Fibroblast of lung (primary cell): ENCODE measurements around the gene POP5.

Experiments used
- EZH2 ChIP-seq: IDR thresholded peaks from 2 replicates; pipeline ENCODE4 v1.5.1; 2012; ENCODE audit warnings: low read length, control low read depth, mild to moderate bottlenecking; ENCODE audit errors: missing control alignments
- TF ChIP-seq, protein P1 (sequence below), 2 donors: IDR thresholded peaks in 1 of 2; conservative IDR thresholded peaks in 1 of 2; 1 replicate in 1 of 2; 2 replicates in 1 of 2; pipeline ENCODE4 v1.5.1; 2011 to 2012; ENCODE audit warnings: low read length in 2 of 2, control low read depth in 1 of 2, inconsistent platforms in 1 of 2, low read depth in 1 of 2, mild to moderate bottlenecking in 1 of 2

DNA sequence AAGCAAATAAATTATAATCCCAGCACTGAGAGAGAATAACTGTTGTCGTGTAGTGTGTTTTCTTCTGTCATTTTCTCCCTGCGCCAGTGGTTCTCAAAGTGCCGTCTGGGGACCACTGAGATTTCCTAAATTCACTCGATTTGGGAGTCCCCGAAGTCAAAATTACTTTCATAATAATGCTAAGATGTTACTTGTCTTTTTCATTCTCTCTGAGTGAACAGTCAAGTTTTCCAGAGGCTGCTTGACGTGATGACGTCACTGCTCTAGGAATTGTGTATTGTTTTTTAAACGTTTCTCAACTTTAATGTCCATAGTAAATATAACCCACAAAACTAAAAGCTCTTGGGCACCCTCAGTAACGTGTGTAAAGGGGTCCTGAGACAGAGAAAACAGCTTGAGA lies 796 bp upstream of the POP5 start:
- TF ChIP-seq, protein P1, sequence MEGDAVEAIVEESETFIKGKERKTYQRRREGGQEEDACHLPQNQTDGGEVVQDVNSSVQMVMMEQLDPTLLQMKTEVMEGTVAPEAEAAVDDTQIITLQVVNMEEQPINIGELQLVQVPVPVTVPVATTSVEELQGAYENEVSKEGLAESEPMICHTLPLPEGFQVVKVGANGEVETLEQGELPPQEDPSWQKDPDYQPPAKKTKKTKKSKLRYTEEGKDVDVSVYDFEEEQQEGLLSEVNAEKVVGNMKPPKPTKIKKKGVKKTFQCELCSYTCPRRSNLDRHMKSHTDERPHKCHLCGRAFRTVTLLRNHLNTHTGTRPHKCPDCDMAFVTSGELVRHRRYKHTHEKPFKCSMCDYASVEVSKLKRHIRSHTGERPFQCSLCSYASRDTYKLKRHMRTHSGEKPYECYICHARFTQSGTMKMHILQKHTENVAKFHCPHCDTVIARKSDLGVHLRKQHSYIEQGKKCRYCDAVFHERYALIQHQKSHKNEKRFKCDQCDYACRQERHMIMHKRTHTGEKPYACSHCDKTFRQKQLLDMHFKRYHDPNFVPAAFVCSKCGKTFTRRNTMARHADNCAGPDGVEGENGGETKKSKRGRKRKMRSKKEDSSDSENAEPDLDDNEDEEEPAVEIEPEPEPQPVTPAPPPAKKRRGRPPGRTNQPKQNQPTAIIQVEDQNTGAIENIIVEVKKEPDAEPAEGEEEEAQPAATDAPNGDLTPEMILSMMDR (conservative IDR thresholded peaks at IDR 0.05 in 1 of 2, IDR thresholded peaks at IDR 0.05 in 1 of 2; ENCODE audit: low read depth in 1 of 2, low read length in 2 of 2), result no peak
- TF ChIP-seq EZH2, result no peak
